NOMO-1 treated with dmso at 0.1 percent for 144 hours (cell line): ENCODE data around the gene FAM98C.

Source experiments
- DNase-seq: peaks from one replicate; lab custom pipeline; 2025; ENCODE audit not compliant: unreplicated experiment; lab: John Stamatoyannopoulos, UW

The FAM98C gene

GRCh38 chr19:38452430-38453366 is 49.8 kb downstream of the FAM98C start:
- no peak for DNase-seq

- no peak for DNase-seq
These were observed 50.7 kb downstream of the FAM98C start for GRCh38 chr19:38453596-38453995.

GRCh38 chr19:38455031-38455430 is 52.1 kb downstream of the FAM98C start:
- DNase-seq = no peak

GRCh38 chr19:38457202-38457601 is 54.3 kb downstream of the FAM98C start:
- DNase-seq = no peak

GRCh38 chr19:38457690-38458405 is 55.0 kb downstream of the FAM98C start:
- no peak for DNase-seq
